Mucosa of descending colon (tissue), 3 donors: ENCODE results near the gene MUC4. TPM values are rescaled to one million over a fixed set of nuclear protein-coding genes. Genes with fewer than 3 reads are reported as not detected.
"Not testable (repeated sequence)": the region's sequence is repeated elsewhere in the genome, so short reads cannot be mapped to it uniquely, and the experiment has no call there.

Experiments used
- ATAC-seq: fragments of 200-7000 bp; cut with Tn5 transposase; one replicate; pipeline ENCODE4 v1.9.1; 2020; ENCODE audit warnings: mild to moderate bottlenecking, moderate library complexity
- DNase-seq, 3 donors: peaks; one replicate each; pipeline ENCODE4 v3.0.0-alpha.2; 2020
- H3K36me3 ChIP-seq: fragments of 200-600 bp; one replicate; pipeline ENCODE4 v1.8.0; 2021; ENCODE audit warnings: low read depth, mild to moderate bottlenecking
- H3K4me1 ChIP-seq: fragments of 200-600 bp; one replicate; pipeline ENCODE4 v1.8.0; 2021; ENCODE audit warnings: low read depth, mild to moderate bottlenecking
- H3K4me3 ChIP-seq: fragments of 200-600 bp; one replicate; pipeline ENCODE4 v1.8.0; 2021; ENCODE audit warnings: mild to moderate bottlenecking
- H3K9me3 ChIP-seq: fragments of 200-600 bp; one replicate; pipeline ENCODE4 v1.8.0; 2021; ENCODE audit warnings: mild to moderate bottlenecking
- CTCF ChIP-seq: fragments of 200-600 bp; IDR thresholded peaks from one replicate; pipeline ENCODE4 v1.8.0; 2022; ENCODE audit warnings: antibody characterized with exemption, mild to moderate bottlenecking
- intact Hi-C, 2 donors: fragments of 100-400 bp; cut with DNase I in 1 of 2; cut with micrococcal nuclease in 1 of 2; formaldehyde crosslinking; loops; one replicate each; pipeline versions ENCODE4 v1.11.0 to v1.11.1; 2022; cut with DNase I, micrococcal nuclease
- total RNA-seq, 3 donors: library from RNA; stranded (reverse); fragmentation: NEBNext Ultra II Directional in 2 of 3; extraction: Animal tissue kit (Norgen Biotek cat#: 25700) in 2 of 3; gene quantifications; one replicate each; pipeline versions ENCODE4 v1.2.1 to v1.2.4, GENCODE V29; 2021 to 2023
- donor health status: DM: no; HTN: no; CAD: no; lungs with moderate emphysema.
- donor health status: DM: no; HTN: no; CAD: no.
- donor health status: DM: no; HTN: yes; CAD: no.

The MUC4 gene
- total RNA-seq, 3 donors from 2014 or later: 170 to 415 (median 318) TPM

- TF ChIP-seq CTCF: no peak
- peak; percentile 4 for ATAC-seq
- DNase-seq: peak in 1 of 3 donors; percentile 29
Observed at GRCh38 chr3:195752546-195753331, 59.0 kb downstream of the MUC4 start.

GRCh38 chr3:195752066-195752465 lies 59.7 kb downstream of the MUC4 start:
- intact Hi-C loops: no loop called here
- Histone ChIP-seq H3K36me3 (peaks cover 6% of the 10 kb centered on the region), H3K4me1 (peaks cover 3% of the 10 kb centered on the region), H3K4me3 (no peak overlapping the region), H3K9me3 (no peaks in the 10 kb centered on the region)
- TF ChIP-seq CTCF: no peak
- ATAC-seq: no peak
- peak in 1 of 3 donors; percentile 27 for DNase-seq

More at GRCh38 chr3:195752546-195753331, 59.0 kb downstream of the MUC4 start:
- peaks cover 6% of the 10 kb centered on the region for H3K36me3 ChIP-seq
- peaks cover 3% of the 10 kb centered on the region for H3K4me1 ChIP-seq
- intact Hi-C loops: no loop called here
- H3K4me3 ChIP-seq: no peak overlapping the region
- H3K9me3 ChIP-seq: no peaks in the 10 kb centered on the region

GRCh38 chr3:195751560-195751959 lies 60.2 kb downstream of the MUC4 start:
- Histone ChIP-seq H3K4me3 (no peak overlapping the region), H3K4me1 (peaks cover 3% of the 10 kb centered on the region), H3K36me3 (peaks cover 6% of the 10 kb centered on the region), H3K9me3 (no peaks in the 10 kb centered on the region)
- DNase-seq (no peak), ATAC-seq (peak; percentile 39)
- intact Hi-C loops: no loop called here
- no peak for TF ChIP-seq CTCF

GRCh38 chr3:195750797-195751520 lies 60.8 kb downstream of the MUC4 start:
- no peak for TF ChIP-seq CTCF
- Histone ChIP-seq H3K4me3 (no peak overlapping the region), H3K9me3 (no peaks in the 10 kb centered on the region), H3K36me3 (peaks cover 6% of the 10 kb centered on the region), H3K4me1 (peaks cover 3% of the 10 kb centered on the region)
- intact Hi-C loops: no loop called here
- no peak for ATAC-seq
- DNase-seq: peak in 1 of 3 donors; percentile 23

- DNase-seq, intact Hi-C loops, H3K36me3 ChIP-seq, ATAC-seq, H3K4me1 ChIP-seq, H3K4me3 ChIP-seq, H3K9me3 ChIP-seq: not testable (repeated sequence)
Observed at GRCh38 chr3:195749101-195749500, 62.6 kb downstream of the MUC4 start.

GRCh38 chr3:195748661-195749060 lies 63.1 kb downstream of the MUC4 start:
- ATAC-seq (no peak), DNase-seq (peak in 1 of 3 donors; percentile 20)
- intact Hi-C loops: no loop called here
- TF ChIP-seq CTCF: no peak
- Histone ChIP-seq H3K9me3 (no peaks in the 10 kb centered on the region), H3K4me3 (no peak overlapping the region), H3K36me3 (no peaks in the 10 kb centered on the region), H3K4me1 (peaks cover 3% of the 10 kb centered on the region)
